Neural crest cell (in vitro differentiated cells): Measurements from ENCODE around the gene CCDC74B. TPM values are rescaled to one million over a fixed set of nuclear protein-coding genes. Genes with fewer than 3 reads are reported as not detected.
"Not testable (repeated sequence)": the region's sequence is repeated elsewhere in the genome, so short reads cannot be mapped to it uniquely, and the experiment has no call there.

ENCODE experiments used
- DNase-seq: peaks from one replicate; pipeline ENCODE4 v3.0.0; 2021; ENCODE audit warnings: low read depth, mixed read lengths, low spot score
- H3K27ac Mint-ChIP-seq: one replicate; pipeline ENCODE4 v1.8.0; 2021; ENCODE audit warnings: mild to moderate bottlenecking, mixed read lengths; ENCODE audit not compliant: unreplicated experiment
- H3K27me3 Mint-ChIP-seq: 2 replicates; pipeline ENCODE4 v1.8.0; 2021; ENCODE audit warnings: low read depth, mild to moderate bottlenecking, mixed read lengths
- H3K36me3 Mint-ChIP-seq: 2 replicates; pipeline ENCODE4 v1.8.0; 2021; ENCODE audit warnings: low read depth, mild to moderate bottlenecking, mixed read lengths
- H3K4me1 Mint-ChIP-seq: 2 replicates; pipeline ENCODE4 v1.8.0; 2021; ENCODE audit warnings: mixed read lengths
- H3K4me3 Mint-ChIP-seq: one replicate; pipeline ENCODE4 v1.8.0; 2021; ENCODE audit warnings: mild to moderate bottlenecking, mixed read lengths
- H3K9me3 Mint-ChIP-seq: 2 replicates; pipeline ENCODE4 v1.8.0; 2021; ENCODE audit warnings: mixed read lengths
- CTCF ChIP-seq: fragments of 200-600 bp; sonication (generic); conservative IDR thresholded peaks from 2 replicates; pipeline ENCODE4 v1.5.0; 2021; ENCODE audit warnings: antibody characterized with exemption, mild to moderate bottlenecking
- total RNA-seq: library from RNA; stranded (reverse); gene quantifications from 2 replicates; pipeline ENCODE4 v1.2.1, GENCODE V29; 2021

CCDC74B gene
- total RNA-seq, 1 donor from 2014 or later = 12.6 TPM

- Mint-ChIP-seq H3K9me3 (no peaks in the 10 kb centered on the region), H3K4me1 (no peaks in the 10 kb centered on the region), H3K4me3 (peak overlapping the region; percentile 1), H3K27ac (no peak overlapping the region), H3K27me3 (no peaks in the 10 kb centered on the region), H3K36me3 (no peaks in the 10 kb centered on the region)
- no peak for TF ChIP-seq CTCF
- DNase-seq = no peak
Observed at GRCh38 chr2:130150181-130151144, 5.6 kb upstream of the CCDC74B start.

GRCh38 chr2:130148515-130148914 lies 3.6 kb upstream of the CCDC74B start:
- not testable (repeated sequence) for H3K4me1 Mint-ChIP-seq, H3K27ac Mint-ChIP-seq, H3K27me3 Mint-ChIP-seq, H3K4me3 Mint-ChIP-seq, H3K9me3 Mint-ChIP-seq, DNase-seq, H3K36me3 Mint-ChIP-seq

- not testable (repeated sequence) for H3K27ac Mint-ChIP-seq, H3K27me3 Mint-ChIP-seq, DNase-seq, H3K36me3 Mint-ChIP-seq, H3K4me1 Mint-ChIP-seq, H3K9me3 Mint-ChIP-seq
- H3K4me3 Mint-ChIP-seq = peak overlapping the region; percentile 81
Observed at GRCh38 chr2:130143266-130144039, 1.5 kb downstream of the CCDC74B start.

- H3K36me3 Mint-ChIP-seq, H3K27ac Mint-ChIP-seq, H3K27me3 Mint-ChIP-seq, H3K4me1 Mint-ChIP-seq, DNase-seq, H3K9me3 Mint-ChIP-seq: not testable (repeated sequence)
- H3K4me3 Mint-ChIP-seq = peak overlapping the region; percentile 80
Observed at GRCh38 chr2:130142396-130143265, 2.3 kb downstream of the CCDC74B start.

- not testable (repeated sequence) for H3K4me1 Mint-ChIP-seq, H3K27ac Mint-ChIP-seq, H3K9me3 Mint-ChIP-seq, DNase-seq, H3K27me3 Mint-ChIP-seq, H3K4me3 Mint-ChIP-seq, H3K36me3 Mint-ChIP-seq
Observed at GRCh38 chr2:130141645-130142370, 3.1 kb downstream of the CCDC74B start.

- not testable (repeated sequence) for H3K27ac Mint-ChIP-seq, H3K9me3 Mint-ChIP-seq, H3K27me3 Mint-ChIP-seq, DNase-seq, H3K4me3 Mint-ChIP-seq, H3K36me3 Mint-ChIP-seq, H3K4me1 Mint-ChIP-seq
Observed at GRCh38 chr2:130141002-130141401, 3.9 kb downstream of the CCDC74B start.

GRCh38 chr2:130140516-130140915 lies 4.4 kb downstream of the CCDC74B start:
- DNase-seq, H3K36me3 Mint-ChIP-seq, H3K27ac Mint-ChIP-seq: not testable (repeated sequence)

GRCh38 chr2:130139331-130140280 lies 5.3 kb downstream of the CCDC74B start:
- H3K4me1 Mint-ChIP-seq, H3K27me3 Mint-ChIP-seq, H3K36me3 Mint-ChIP-seq, H3K4me3 Mint-ChIP-seq, H3K9me3 Mint-ChIP-seq, H3K27ac Mint-ChIP-seq, DNase-seq: not testable (repeated sequence)

More at GRCh38 chr2:130140516-130140915, 4.4 kb downstream of the CCDC74B start:
- H3K4me3 Mint-ChIP-seq, H3K9me3 Mint-ChIP-seq, H3K4me1 Mint-ChIP-seq, H3K27me3 Mint-ChIP-seq: not testable (repeated sequence)

- H3K36me3 Mint-ChIP-seq, H3K4me3 Mint-ChIP-seq, H3K9me3 Mint-ChIP-seq, DNase-seq, H3K4me1 Mint-ChIP-seq, H3K27me3 Mint-ChIP-seq, H3K27ac Mint-ChIP-seq: not testable (repeated sequence)
Observed at GRCh38 chr2:130138841-130139251, 6.1 kb downstream of the CCDC74B start.

GRCh38 chr2:130138326-130138725 lies 6.6 kb downstream of the CCDC74B start:
- H3K4me3 Mint-ChIP-seq, DNase-seq, H3K4me1 Mint-ChIP-seq, H3K9me3 Mint-ChIP-seq, H3K36me3 Mint-ChIP-seq, H3K27ac Mint-ChIP-seq, H3K27me3 Mint-ChIP-seq: not testable (repeated sequence)
